Vagina (tissue), 2 donors: ENCODE results near the gene TMEM134.

Experiments used
- CTCF ChIP-seq, 3 experiments: fragments of 450-650 bp in 2 of 3; fragments of 200-600 bp in 1 of 3; sonication (generic) in 1 of 3; IDR thresholded peaks; one replicate each; pipeline ENCODE4 v1.5.1; 2017 to 2019; ENCODE audit warnings: antibody characterized with exemption in 3 of 3, mild to moderate bottlenecking in 2 of 3, moderate library complexity in 2 of 3
- POLR2A ChIP-seq, 2 donors: fragments of 450-650 bp; IDR thresholded peaks; one replicate each; pipeline ENCODE4 v1.6.1; 2017; ENCODE audit warnings: antibody characterized with exemption in 2 of 2, mild to moderate bottlenecking in 2 of 2, moderate library complexity in 2 of 2

- TF ChIP-seq POLR2A (IDR thresholded peaks at IDR 0.05): no peak
- no peak for TF ChIP-seq CTCF (IDR thresholded peaks at IDR 0.05)
Observed at GRCh38 chr11:67498544-67498972, 29.5 kb upstream of the TMEM134 start.
